Stimulated activated CD4-positive, alpha-beta T cell treated with anti-CD3 and anti-CD28 coated beads, TNF-alpha, amount 100 ng/mL, for 1 hour (primary cell): Measurements from ENCODE around the gene PSMG3.

Experiments used
- DNase-seq, 3 donors: peaks; one replicate each; pipeline ENCODE4 v3.0.0-alpha.2; 2020; ENCODE audit warnings: low read depth in 3 of 3, low spot score in 1 of 3

Gene PSMG3

DNA sequence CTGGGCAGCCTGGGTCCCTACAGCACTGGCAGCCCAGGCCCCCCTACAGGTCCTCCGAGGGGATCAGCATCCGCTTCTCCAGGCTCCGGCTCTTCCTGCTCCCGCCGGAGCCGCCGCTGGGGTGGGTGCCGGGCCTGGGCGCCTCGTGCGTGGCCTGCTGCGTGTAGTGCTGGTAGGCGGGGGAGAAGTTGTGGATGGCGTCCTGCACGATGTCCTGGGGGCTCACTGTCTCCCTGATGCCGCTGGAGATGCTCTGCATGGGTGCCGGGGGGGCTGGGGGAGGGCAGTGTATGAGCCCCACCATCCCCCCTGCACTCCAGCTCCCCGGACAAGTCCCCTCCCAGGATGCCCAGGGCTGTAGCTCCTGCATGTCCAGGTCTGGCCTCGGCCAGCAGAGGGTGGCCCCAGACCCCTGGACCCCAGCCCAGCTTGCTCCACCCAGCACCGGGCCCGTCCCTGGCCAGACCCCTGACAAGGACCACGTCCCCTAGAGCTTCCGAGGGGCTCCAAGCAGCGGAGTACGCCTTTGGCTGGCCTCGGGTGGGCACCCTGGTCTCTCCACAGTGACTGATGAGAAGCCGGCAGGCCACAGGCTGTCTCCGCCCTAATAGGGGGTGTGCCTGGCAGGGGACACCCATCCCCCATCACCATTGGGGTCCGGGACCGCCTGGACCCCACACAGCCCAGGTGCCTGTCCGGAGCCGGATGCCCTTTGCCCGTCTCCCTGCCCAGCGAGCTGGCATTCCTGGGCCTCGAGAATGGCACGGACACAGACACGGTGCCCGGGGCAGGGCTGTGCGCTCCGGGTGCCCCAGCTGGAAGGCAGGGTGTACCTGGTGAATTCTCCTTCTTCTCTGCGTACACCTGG is 22.7 kb downstream of the PSMG3 start:
- no peak for DNase-seq

DNA sequence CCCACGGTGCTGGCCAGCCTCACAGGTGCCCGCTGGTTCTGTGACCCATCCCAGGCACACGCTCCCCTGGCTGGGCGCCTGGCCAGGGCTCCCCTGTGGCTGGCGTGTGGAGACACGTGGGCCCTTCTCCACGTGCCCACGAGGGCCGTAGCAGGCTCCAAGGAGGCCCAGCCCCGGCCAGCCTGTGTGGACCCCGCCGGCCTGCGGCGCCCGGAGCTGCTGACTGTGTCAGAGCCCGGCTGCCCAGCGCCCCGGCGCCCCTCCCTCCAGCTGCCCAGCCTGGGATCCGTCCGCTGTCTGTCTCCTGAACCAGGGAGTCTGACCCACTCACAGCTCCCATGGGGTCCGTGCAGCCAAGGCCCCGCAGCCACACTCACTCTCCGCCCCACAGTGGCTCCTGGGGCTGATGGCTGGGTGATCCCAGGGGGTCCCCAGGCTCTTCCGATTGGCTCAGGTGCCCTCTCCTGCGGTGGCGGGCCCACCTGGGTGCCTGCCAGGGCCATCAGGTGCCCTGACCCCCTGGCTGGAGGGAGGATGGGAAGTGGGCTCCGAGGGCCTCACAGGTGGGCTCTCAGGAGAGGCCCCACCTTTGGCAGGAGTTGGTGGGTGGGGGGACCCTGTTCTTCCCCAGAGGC is 23.4 kb downstream of the PSMG3 start:
- DNase-seq: no peak

DNA sequence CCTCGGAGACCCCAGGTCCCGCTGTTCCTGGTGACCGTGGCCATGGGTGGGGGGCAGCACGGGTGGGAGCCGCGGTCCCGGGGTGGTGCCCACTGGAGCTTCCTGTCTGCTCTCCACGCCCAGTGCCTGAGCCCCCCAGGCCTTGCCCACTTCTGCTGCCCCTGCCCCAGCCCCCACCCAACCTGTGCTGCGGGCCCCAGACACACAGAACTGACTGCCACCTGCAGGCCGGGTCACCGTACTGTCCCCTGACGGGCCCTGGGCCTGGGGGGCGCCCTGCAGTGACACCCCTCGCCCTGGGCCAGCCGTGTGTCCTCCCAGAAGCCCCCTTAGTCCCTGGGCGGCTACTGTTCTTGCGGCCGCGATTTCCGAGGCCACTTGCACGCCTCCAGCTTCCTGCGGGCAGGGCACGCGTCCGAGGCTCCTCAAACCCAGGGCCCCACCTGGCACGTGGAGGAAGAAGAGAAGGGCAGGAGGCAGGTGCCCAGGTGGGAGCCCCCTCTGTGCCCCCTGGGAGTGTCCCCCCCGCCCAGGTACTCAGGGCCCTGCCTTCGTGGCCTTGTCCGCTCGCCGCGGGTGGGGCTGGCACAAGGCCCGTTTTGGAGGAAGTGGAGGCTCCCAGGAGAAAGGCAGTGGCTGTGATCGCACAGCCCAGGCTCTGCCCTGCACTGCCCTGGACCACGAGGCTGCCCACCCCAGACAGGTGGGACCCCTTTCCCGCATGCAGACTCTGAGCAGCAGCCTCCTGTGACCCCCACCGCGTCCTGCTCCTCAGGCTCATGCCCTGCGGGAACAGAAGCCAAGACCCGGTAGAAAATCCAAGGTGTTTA is 24.2 kb downstream of the PSMG3 start:
- no peak for DNase-seq

DNA sequence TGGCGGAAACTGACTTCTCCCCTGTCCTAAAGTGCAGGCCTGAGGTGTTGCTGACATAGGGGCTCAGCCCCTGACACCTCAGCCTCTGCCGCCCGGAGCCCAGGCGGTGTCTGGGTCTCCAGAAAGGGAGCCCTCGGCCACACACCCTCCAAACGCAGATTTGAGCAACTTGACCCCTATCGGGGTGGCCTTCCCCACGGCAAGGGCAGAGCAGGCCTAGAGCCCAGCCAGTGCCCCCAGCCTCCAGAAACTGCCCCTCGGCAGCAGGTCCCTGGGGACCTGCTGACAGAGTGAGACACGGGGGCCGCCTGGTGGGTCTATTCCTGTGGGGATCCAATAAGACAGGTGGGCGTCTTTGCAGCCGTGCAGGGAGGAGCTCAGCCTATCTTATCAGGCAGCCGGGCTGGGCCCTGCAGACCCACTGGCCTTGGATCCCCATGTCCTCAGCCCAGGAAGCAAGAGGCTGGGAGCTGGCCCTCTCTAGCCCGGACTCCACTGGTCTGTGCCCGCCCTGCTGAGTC is 24.9 kb downstream of the PSMG3 start:
- no peak for DNase-seq

DNA sequence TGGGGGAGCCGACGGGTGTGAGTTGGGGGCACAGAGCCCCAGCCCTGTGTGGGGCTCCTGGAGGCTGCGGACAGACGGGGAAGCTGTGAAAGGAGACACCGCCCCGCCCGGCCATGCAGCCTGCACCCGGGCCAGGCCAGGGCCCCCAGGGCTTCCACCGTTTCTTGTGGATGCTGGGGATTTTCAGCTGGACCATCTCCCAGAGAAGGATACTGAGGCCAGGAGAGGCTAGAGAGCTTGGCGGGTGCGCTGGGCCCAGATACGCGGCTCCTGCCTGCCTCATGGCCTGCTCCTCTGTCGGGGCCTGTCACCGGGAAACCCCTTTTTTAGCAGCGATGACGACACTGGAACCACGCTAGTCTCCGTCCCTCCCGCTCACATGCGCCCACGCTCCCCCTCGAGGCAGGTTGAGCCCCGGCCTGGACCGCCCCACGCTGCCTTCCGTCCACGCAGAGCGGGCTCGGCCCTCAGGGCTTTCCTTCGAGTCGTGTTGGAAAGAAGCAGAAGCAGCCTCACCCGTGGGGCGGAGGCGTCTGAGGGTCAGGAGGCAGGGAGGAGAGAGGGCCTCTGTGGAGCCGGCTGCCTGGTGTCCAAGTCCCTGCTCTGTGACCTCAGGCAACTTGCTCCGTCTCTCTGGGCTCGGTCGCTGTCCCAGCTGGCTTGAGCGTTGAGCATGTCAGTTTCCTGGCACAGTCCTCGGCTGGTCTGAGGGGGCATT is 25.5 kb downstream of the PSMG3 start:
- no peak for DNase-seq

DNA sequence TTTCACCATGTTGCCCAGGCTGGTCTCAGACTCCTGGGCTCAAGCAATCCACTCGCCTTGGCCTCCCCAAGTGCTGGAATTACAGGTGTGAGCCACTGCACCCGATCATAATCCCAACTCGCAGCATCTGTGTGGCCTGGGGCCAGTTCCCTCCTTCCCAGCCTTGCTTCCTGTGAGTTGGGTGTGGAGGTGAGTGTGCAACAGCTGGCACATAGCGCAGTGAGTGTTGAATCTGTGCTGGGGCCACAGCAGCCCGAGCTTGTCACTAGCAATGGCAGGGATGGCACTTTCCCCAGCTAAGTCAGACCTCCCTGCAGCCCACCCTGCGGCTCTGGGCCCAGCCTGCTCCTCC is 26.0 kb downstream of the PSMG3 start:
- DNase-seq: no peak

DNA sequence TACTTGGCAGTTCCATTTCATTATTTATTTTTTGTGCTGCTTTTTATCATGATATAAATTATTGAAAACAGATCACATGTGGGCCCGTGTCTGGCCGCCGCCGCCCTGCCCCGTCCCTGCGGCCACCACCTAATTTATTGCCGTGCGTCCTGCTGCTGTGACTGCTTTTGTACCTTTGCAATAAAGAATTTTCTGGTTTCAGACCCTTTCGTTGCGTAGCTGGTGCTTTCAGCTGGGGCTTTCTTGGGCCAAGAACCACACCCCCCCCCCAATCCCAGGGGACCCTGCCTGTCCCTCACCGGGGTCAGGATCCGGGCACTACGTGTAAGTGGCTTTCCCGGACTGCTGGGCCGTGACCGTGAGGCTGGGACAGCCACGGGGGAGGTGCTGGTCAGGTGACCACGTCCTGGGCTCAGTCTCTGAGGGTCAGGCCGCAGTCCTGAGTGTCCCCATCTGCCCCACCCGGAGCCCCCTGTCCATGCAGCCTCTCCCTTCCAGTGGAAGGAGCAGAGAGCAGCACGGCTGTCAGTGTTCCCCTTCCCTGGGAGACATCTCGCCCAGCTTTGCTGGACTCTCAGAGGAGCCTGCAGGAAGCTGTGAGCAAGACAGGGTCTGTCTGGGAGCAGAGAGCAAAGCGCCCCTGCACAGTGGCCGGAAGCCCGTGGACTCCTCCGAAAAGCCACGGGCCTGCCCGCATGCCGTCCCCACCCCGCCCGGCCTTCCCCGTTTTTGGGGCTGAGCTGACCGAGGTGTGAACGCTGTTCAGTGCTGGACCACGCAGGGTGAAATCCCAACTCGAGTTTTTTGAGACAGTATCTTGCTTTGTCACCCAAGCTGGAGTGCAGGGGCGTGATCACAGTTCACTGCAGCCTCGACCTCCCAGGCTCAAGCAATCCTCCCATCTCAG is 26.7 kb downstream of the PSMG3 start:
- DNase-seq: no peak

DNA sequence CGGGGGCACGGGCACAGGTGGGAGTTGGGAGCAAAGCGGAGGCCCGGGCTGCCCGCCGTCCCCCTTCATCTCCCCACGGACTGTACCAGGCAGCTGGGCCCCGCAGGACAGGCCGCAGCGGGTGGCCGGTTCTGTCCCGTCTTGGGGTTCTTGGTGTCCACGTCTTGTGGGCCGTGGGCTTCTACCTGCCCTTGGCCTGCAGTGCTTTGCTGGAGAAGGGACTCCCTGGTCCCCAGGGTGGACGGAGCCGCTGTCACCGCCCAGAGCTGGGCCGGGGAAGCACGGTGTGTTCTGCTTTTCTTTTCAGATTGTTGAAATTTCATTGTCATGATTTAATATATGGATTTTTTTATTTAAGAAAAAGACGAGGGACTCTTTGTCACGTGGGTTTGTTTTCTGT is 27.5 kb downstream of the PSMG3 start:
- DNase-seq: no peak

DNA sequence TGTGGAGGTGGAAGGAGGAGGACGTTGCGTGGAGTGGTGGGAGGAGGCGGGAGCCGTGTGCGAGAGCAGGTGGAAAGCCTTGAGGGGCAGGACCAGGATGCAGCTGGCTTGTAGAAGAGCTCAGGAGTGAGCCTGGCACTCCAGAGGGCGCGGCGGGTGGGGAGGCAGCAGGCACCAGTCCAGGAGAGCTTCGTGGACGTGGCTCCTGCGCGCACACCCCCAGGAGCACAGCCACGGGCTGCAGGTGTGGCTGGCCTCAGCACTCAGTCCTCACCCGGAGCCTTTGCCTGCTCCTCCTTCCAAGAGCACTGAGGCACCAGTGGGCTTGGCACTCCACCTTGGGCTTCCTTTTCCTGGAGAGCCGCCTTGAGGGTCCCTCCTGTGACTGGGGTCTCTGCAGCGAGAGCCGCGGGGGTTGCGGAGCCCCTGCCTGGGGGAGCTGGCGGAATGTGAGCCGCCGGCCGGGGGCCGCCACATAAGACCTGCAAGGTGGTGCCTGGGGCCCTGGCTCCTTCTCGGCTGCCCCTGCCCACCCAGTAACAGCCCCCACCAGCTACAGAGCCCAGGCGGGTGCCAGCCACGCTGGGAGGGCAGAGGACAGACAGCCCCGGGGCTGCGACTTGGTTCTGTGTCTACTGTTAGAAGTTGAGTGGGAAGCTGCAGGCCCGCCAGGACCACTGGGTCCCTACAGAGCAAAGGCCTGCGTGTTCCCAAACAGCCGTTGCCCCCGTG is 28.2 kb downstream of the PSMG3 start:
- DNase-seq: no peak

DNA sequence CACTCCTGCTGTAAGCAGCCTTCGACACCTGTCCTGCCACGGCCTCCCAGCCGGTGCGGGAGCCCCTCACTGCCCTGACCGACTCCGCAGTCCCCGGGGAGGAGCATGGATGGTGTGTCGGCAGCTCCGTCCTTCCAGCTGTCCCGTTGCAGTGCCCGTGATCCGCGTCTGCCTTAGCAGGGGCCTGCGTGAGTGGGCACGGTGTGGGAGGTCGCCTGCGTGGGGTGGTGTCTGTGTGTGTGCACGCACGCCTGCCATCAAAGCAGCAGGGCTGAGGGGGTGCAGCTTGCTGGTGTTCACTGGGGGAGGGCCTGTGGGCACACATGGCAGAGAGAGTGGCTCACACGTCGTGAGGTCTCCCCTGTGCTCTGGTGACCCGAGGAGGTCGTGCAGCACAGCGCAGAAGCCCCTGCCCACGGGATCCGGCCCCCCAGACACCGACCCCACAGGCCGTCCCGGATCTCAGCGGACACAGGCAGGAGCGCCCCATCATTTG is 29.0 kb downstream of the PSMG3 start:
- no peak for DNase-seq

DNA sequence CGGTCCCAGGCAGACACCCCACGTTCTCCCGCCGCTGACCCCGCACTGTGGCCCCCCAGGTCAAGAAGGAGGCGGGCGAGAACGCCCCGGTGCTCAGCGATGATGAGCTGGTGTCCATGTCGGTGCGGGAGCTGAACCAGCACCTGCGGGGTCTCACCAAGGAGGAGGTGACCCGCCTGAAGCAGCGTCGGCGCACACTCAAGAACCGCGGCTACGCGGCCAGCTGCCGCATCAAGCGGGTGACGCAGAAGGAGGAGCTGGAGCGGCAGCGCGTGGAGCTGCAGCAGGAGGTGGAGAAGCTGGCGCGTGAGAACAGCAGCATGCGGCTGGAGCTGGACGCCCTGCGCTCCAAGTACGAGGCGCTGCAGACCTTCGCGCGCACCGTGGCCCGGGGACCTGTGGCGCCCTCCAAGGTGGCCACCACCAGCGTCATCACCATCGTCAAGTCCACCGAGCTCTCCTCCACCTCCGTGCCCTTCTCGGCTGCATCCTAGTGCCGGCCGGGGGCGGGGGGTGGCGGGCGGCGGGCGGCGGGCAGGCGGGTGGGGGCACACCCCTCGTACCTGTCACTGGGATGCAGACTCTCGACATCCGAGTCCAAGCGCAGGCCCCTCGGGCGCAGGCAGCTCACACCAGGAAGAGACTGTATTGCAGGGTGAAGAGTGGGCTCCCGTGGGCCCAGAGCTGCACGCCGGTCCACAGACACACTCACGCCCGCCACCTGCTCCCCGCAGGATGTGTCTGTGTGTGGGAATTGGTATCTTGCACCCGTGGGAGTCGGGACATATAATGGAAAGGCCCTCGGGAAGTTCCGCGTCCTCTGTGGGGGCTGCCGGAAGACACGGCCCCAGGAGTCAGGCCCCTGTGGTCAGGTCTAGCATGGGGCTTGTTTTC is 29.7 kb downstream of the PSMG3 start:
- DNase-seq: no peak

DNA sequence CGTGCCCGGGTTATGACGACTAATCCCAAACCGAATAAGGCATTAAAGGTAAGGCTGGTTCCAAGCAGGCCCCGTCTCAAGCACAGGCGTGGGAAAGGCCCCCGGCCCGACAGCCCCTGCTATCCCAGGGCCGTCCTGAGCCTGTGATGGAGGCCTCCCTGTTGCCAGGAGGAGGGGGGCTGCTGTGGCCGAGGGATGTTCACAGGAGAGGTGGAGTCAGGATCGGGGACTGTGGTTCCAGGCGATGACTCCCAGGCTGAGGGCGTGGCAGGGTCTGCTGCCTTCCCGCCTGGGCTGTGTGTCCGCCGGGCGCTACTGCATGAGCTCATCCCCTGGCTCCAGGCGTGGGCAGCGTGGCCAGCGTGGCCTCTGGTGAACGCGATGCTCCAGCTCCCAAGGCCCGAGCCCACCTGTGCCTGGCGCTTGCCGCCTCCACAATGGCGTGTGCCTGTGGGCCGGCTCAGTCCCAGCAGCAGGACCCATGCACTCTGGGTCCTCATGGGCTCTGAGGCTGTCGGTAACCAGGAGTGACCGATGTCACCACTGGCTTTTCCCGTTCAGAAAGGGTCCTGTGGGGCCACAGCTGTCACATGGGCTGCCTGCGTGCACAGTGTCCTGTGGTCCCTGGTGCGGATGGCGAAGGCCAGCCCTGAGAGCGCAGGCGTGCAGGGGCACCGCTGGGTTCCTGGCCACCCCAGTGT is 30.5 kb downstream of the PSMG3 start:
- DNase-seq: no peak

DNA sequence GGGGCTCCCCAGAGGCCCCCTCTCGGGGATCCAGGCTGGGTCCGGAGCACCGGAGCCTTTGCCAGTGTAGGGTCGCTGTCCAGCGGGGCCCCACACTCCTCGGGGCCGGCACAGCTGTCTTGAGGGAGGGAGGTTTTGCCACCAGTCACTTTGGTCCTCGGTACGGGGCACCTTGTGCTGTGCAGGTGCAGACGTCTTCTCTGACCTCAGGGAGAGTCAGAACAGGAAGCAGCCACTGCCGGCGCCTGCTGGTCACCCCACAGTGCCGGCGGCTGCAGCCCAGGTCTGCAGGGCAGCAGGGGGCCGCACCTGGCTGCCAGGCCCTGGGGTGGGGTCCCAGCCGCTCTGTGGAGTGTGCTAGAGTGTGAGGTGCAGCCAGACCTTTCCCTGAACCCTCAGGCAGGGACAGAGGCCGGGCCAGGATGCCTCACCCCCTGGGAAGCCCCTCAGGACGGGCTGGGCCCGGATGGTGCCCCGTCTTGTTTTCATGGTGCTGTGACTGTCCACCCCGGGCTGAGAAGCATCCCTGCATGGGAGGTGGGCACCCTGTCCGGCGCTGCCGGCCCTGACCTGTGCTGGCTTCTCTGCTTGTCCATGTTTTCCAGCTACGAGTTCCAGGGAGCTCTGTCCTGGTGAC is 31.2 kb downstream of the PSMG3 start:
- DNase-seq: no peak

DNA sequence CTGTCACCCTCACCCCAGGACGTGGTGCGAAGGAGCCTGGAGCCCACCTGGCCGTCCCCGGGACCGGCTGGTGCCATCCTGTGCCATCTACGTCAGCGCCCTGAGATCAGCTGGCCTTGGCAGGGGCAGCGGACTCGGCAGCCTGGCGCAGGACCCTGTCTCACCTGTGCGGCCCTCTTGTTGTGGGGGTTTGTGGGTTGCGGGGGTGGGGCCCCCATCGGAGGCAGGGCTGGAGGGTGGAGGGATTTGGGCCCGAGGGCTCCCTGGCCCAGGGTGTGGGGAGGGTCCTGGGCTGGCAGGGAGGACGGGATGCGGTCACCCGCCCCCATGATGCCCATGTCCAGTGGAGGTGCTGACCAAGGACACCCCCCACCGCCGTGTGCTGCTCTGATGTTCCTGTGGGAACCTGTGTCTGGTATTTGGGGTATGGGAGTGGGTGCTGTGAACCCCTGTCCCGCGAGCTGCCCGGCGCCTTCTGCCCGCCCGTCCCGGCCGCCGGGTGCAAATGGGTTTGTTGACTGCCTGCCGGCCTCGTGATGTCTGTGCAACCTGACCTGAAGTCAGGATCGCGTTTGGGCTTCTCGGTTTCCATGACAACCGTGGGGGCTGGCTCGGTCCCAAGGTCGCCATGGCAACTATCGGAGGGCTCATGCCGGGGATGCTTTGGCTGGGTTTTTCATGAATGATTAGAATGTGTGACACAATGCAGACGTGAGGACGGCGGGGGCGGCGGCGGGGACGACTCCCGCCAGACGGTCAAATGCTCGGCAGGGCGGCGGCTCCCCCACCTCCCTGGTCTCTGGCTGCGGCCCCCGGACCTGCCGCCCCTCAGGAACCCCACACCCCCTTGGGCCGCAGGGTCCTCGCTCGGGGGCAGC is 32.1 kb downstream of the PSMG3 start:
- DNase-seq: no peak

DNA sequence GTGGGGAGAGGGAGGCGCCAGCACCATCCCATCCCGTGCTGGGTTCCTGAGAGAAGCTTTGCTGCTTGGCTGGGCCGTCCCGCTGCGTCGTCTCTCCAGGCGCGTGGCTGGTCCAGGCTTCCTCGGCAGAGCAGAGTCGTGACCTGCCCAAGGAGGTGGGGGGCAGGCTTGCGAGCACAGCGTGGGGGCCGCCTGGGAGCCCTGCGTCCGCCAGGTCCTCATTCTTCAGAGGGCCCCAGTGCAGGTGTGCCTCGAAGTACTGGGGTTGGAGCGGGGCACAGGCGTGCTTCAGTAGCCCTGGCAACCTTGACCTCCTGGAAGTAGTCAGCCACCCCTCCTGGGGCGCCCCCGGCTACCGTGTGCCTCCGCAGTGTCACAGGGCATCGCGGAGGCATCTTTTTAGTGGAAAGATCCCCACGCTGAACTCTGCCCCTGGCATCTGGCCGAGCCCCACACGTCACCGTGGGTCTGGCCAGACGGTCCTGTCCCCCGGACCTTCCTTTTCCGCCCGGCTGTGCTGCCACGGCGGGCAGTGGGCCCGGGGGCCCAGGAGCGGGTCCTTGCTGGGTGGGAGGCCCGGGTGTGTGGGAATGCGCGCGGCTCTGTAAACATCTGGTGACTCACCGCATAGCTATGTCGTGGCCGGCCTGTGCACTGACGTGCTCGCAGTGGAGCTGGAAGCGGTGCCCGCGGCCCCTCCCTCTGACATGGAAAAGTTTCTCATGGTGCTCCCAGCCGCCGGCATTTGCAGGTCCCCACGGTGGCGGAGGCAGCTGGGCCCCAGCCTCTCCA is 32.9 kb downstream of the PSMG3 start:
- DNase-seq: no peak

DNA sequence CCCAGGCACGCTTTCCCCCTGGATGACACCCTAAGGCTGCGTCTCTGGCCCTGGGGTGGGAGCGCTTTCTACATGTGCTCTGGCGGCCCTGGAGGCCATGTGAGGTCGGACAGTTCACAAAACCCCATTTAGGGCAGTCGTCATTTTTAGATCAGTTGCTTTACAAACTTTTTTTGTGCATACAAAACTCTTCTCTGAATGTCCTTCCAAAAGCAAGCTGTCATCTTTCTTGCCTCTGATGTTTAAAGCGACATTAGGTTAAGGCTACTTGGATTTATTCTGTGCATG is 33.4 kb downstream of the PSMG3 start:
- no peak for DNase-seq
